GM23248 (cell line): ENCODE data around the gene LBP. TPM values are rescaled to one million over a fixed set of nuclear protein-coding genes. Genes with fewer than 3 reads are reported as not detected.

Experiments
- DNase-seq: peaks from one replicate; pipeline ENCODE4 v3.0.0-alpha.2; 2015
- H2AFZ ChIP-seq: fragments of 200-600 bp; sonication (generic); 2 replicates; pipeline ENCODE4 v1.6.1; 2016; ENCODE audit warnings: antibody characterized with exemption
- H3F3A ChIP-seq: fragments of 200-600 bp; sonication (generic); 2 replicates; pipeline ENCODE4 v1.6.1; 2016; ENCODE audit warnings: mild to moderate bottlenecking, antibody characterized with exemption, mixed run types; ENCODE audit not compliant: insufficient read depth
- H3K27ac ChIP-seq: fragments of 200-600 bp; sonication (generic); 2 replicates; pipeline ENCODE4 v1.5.1; 2016; ENCODE audit warnings: mild to moderate bottlenecking
- H3K27me3 ChIP-seq: fragments of 200-600 bp; sonication (generic); replicated peaks from 2 replicates; pipeline ENCODE4 v1.6.1; 2016; ENCODE audit warnings: mild to moderate bottlenecking; ENCODE audit not compliant: insufficient read depth
- H3K36me3 ChIP-seq: fragments of 200-600 bp; sonication (generic); 2 replicates; pipeline ENCODE4 v1.6.1; 2016; ENCODE audit warnings: low read depth, mild to moderate bottlenecking
- H3K4me1 ChIP-seq: fragments of 200-600 bp; sonication (generic); 2 replicates; pipeline ENCODE4 v1.6.1; 2016; ENCODE audit warnings: mild to moderate bottlenecking; ENCODE audit not compliant: insufficient read depth
- H3K4me2 ChIP-seq: fragments of 200-600 bp; sonication (generic); one replicate; pipeline ENCODE4 v1.6.1; 2016; ENCODE audit warnings: mild to moderate bottlenecking; ENCODE audit not compliant: unreplicated experiment
- H3K4me3 ChIP-seq: fragments of 200-600 bp; sonication (generic); 2 replicates; pipeline ENCODE4 v1.5.1; 2016; ENCODE audit warnings: mild to moderate bottlenecking
- H3K79me2 ChIP-seq: fragments of 200-600 bp; sonication (generic); 2 replicates; pipeline ENCODE4 v1.6.1; 2016; ENCODE audit warnings: mild to moderate bottlenecking; ENCODE audit not compliant: insufficient read depth
- H3K9ac ChIP-seq: fragments of 200-600 bp; sonication (generic); 2 replicates; pipeline ENCODE4 v1.6.1; 2016; ENCODE audit warnings: mild to moderate bottlenecking
- H3K9me2 ChIP-seq: fragments of 200-600 bp; sonication (generic); 2 replicates; pipeline ENCODE4 v1.6.1; 2016; ENCODE audit warnings: mixed run types, mild to moderate bottlenecking, moderate library complexity; ENCODE audit not compliant: insufficient read depth
- H3K9me3 ChIP-seq: fragments of 200-600 bp; sonication (generic); one replicate; pipeline ENCODE4 v1.6.1; 2017; ENCODE audit warnings: low read depth
- H4K20me1 ChIP-seq: fragments of 200-600 bp; sonication (generic); 2 replicates; pipeline ENCODE4 v1.6.0; 2016; ENCODE audit not compliant: insufficient read depth
- EZH2 ChIP-seq: fragments of 200-600 bp; sonication (generic); IDR thresholded peaks from 2 replicates; pipeline ENCODE4 v1.6.1; 2018; ENCODE audit warnings: antibody characterized with exemption, mild to moderate bottlenecking; ENCODE audit not compliant: insufficient read depth, poor library complexity, severe bottlenecking
- EZH2phosphoT487 ChIP-seq: fragments of 200-600 bp; sonication (generic); IDR thresholded peaks from 2 replicates; pipeline ENCODE4 v1.6.1; 2018; ENCODE audit warnings: antibody characterized with exemption, moderate library complexity, mild to moderate bottlenecking, low read depth; ENCODE audit not compliant: insufficient read depth
- WGBS, 2 experiments: methylation state at CpG; one replicate each; pipeline ENCODE4 v1.1.6; 2015 to 2017; ENCODE audit warnings: low lambda C conversion rate in 2 of 2, low coverage in 1 of 2; ENCODE audit errors: missing lambda C conversion rate in 2 of 2; 5-methylcytosine and 5-hydroxymethylcytosine counted together
- in situ Hi-C: fragments of 300-500 bp; cut with MboI; formaldehyde crosslinking; loops from 2 replicates; pipeline ENCODE4 v1.15.0; 2020
- polyA plus RNA-seq: library from polyadenylated mRNA; unstranded; fragments of >200 nt; fragmentation: Nextera tagmentation; extraction: Ambion mirVana; gene quantifications from 2 replicates; pipeline ENCODE4 v1.2.1, GENCODE V29; 2016
- total RNA-seq: library from RNA; depleted of rRNA; stranded (reverse); fragments of >200 nt; shearing (Covaris generic); gene quantifications from 2 replicates; pipeline ENCODE4 v1.2.3, GENCODE V29; 2014

Gene LBP
- total and polyA plus RNA-seq, 2 experiments from 2014 or later: not detected

DNA sequence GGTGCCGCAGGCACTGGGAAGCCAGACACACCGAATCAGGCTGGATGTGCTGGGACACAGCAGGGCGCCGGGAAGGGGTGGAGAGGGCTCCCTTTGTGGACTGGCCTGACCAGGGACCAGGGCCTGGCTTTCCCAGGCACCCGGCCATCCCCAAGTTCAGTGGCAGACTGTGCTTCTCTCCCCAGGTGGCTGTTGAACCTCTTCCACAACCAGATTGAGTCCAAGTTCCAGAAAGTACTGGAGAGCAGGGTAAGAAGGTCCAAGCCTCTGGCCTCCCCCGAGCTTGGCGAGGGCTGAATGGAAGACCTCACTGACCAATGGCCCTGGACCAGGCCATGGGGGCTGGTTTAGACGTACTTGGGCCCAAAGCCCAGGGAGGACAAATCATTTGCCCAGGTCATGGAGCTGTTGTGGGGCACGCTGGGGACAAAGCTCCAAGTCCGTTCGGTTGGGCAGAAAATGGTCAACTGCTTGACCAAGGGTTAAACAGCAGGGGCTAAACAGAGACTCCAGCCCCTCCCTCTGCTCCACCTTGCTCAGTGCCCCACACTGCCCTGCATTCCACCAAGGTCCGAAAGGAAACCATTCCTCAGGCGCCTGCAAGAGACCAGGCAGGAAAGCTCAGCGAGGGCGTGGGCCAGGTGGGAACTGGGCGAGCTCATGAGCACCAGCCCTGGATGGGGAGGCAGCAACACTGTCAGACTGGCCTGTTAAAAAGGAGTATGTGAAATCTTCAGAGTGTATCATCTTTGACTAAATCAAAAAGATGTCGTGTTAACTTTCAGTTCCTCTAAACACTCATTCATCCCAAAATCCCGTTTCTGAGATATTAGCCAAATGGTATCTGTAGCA, 9.1 kb downstream of the LBP start:
- H3K36me3 ChIP-seq: no peaks in the 10 kb centered on the region
- H3K4me2 ChIP-seq: no peak overlapping the region
- H3K4me1 ChIP-seq: no peaks in the 10 kb centered on the region
- no peaks in the 10 kb centered on the region for H3K27me3 ChIP-seq
- H3K9ac ChIP-seq: no peak overlapping the region
- no peaks in the 10 kb centered on the region for H3K79me2 ChIP-seq
- in situ Hi-C loops: no loop called here
- no peak for DNase-seq
- no peak for TF ChIP-seq EZH2
- TF ChIP-seq EZH2phosphoT487: no peak
- H3K4me3 ChIP-seq: no peak overlapping the region
- H2AFZ ChIP-seq: no peak overlapping the region
- H3K27ac ChIP-seq: no peak overlapping the region
- no peaks in the 10 kb centered on the region for H3K9me3 ChIP-seq
- H4K20me1 ChIP-seq: no peaks in the 10 kb centered on the region
- WGBS, 2 experiments: 68 to 75% methylated on average over 17 to 18 of the region's 18 CpGs
- no peaks in the 10 kb centered on the region for H3K9me2 ChIP-seq
- no peaks in the 10 kb centered on the region for H3F3A ChIP-seq

DNA sequence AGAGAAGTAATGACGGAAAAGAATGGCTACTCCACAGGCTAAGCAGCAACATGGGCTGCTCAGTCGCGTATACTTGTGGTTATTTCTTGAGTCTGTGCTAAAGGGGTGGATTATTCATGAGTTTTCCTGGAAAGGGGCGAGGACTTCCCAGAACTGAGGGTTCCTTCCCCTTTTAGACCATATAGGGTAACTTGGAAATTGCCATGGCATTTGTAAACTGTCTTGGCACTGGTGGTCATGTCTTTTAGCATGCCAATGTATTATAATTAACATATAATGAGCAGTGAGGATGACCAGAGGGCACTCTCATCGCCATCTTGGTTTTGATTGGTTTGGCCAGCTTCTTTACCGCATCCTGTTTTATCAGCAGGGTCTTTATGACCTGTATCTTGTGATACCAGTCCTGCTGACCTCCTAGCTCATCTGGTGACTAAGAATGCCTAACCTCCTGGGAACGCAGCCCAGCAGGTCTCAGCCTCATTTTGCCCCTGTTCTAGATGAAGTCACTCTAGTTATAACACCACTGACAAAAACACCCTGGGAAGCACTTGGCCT, 11.4 kb downstream of the LBP start:
- Histone ChIP-seq H3K9ac (no peak overlapping the region), H3K27ac (no peak overlapping the region), H3K79me2 (no peaks in the 10 kb centered on the region), H3K9me3 (no peaks in the 10 kb centered on the region), H3K27me3 (no peaks in the 10 kb centered on the region), H3K9me2 (no peaks in the 10 kb centered on the region), H3K4me1 (no peaks in the 10 kb centered on the region), H3K36me3 (no peaks in the 10 kb centered on the region), H3K4me3 (no peak overlapping the region), H3K4me2 (no peak overlapping the region), H2AFZ (no peak overlapping the region), H4K20me1 (no peaks in the 10 kb centered on the region), H3F3A (no peaks in the 10 kb centered on the region)
- DNase-seq: peak; percentile 15
- WGBS, 2 experiments: 65 to 70% methylated on average over 7 of the region's 7 CpGs
- no peak for TF ChIP-seq EZH2
- in situ Hi-C loops: no loop called here

DNA sequence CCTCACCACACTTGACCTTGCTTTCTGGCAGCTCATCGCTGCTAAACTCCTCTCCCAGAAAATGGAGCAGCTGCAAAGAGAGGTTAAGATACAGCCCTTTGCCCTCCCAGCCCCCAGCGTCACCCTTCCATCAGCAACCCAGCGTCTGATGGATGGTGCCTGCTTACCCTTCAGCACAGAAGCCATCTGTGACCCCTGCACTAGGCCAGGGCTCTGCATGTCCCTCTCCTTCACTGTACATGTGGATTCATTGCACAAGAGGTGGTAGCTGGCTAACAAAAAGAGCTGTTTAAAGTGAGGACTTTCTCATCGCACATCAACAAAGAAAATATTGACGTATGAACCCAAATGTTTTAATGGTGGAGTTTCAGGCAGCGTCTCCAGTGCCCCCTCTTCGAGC, 12.3 kb downstream of the LBP start:
- no peak overlapping the region for H3K4me2 ChIP-seq
- no peaks in the 10 kb centered on the region for H3K36me3 ChIP-seq
- H3K27ac ChIP-seq: no peak overlapping the region
- H3K4me1 ChIP-seq: no peaks in the 10 kb centered on the region
- H2AFZ ChIP-seq: no peak overlapping the region
- in situ Hi-C loops: no loop called here
- H3K9ac ChIP-seq: no peak overlapping the region
- no peak for DNase-seq
- no peaks in the 10 kb centered on the region for H3F3A ChIP-seq
- WGBS, 2 experiments: 83 to 92% methylated on average over 7 of the region's 7 CpGs
- H3K9me2 ChIP-seq: no peaks in the 10 kb centered on the region
- H3K4me3 ChIP-seq: no peak overlapping the region
- TF ChIP-seq EZH2phosphoT487 (no peak), EZH2 (no peak)
- no peaks in the 10 kb centered on the region for H3K27me3 ChIP-seq
- no peaks in the 10 kb centered on the region for H3K9me3 ChIP-seq
- no peaks in the 10 kb centered on the region for H3K79me2 ChIP-seq
- H4K20me1 ChIP-seq: no peaks in the 10 kb centered on the region

DNA sequence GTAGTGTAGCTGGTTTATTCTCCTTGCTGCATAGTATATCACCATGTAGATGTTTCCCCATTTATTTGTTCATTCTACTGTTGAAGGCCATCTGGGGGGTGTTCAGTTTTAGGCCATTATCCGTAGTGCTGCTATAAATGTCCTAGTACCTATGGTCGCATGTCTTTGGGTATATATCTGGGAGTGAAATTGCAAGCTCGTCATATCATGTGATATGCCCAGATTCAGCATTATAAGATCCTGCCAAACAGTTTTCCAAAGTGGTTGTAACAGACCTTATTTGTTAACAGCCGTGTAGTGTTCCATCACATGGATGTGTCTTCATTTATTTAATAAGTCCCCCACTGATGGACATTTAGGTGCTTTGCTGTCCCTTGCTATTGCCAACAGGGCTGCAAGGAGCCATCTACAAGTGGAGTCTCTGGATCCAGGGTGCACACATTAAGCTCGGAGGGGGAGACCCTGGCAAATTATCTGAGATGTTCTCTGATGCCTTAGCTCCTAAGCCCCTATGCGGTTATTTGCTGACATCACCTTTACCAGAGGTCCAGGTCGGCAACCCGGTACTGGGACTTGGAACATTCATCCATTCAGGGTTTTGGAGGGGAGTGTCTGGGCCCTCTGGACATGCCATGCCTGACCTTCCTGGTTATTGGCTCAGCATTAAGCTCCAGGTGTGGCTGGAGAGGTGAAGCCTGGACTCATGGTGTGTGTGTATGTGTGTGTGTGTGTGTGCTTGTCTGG, 16.9 kb downstream of the LBP start:
- Histone ChIP-seq H4K20me1 (no peaks in the 10 kb centered on the region), H3K27ac (no peak overlapping the region), H3K27me3 (0 out of 2 replicates have a peak, but pooled peaks cover 4% of the 10 kb centered on the region), H3K9ac (no peak overlapping the region), H3F3A (no peaks in the 10 kb centered on the region), H2AFZ (no peak overlapping the region), H3K79me2 (no peaks in the 10 kb centered on the region), H3K4me1 (no peaks in the 10 kb centered on the region), H3K36me3 (no peaks in the 10 kb centered on the region), H3K4me3 (no peak overlapping the region), H3K9me2 (no peaks in the 10 kb centered on the region), H3K4me2 (no peak overlapping the region), H3K9me3 (no peaks in the 10 kb centered on the region)
- 45 to 49% methylated on average over 8 of the region's 8 CpGs for WGBS, 2 experiments
- DNase-seq: no peak
- in situ Hi-C loops: no loop called here
- no peak for TF ChIP-seq EZH2phosphoT487
- no peak for TF ChIP-seq EZH2
